Vagina (tissue), 2 donors: Measurements from ENCODE around the gene C11orf87. TPM values are rescaled to one million over a fixed set of nuclear protein-coding genes. Genes with fewer than 3 reads are reported as not detected.

Experiments used
- DNase-seq, 2 donors: peaks; one replicate each; pipeline ENCODE4 v3.0.0-alpha.2; 2017; ENCODE audit errors: extremely low spot score in 2 of 2
- H3K27ac ChIP-seq: fragments of 200-600 bp; sonication (generic); one replicate; pipeline ENCODE4 v1.5.1; 2019
- H3K27me3 ChIP-seq: fragments of 200-600 bp; sonication (generic); one replicate; pipeline ENCODE4 v1.5.1; 2019
- H3K36me3 ChIP-seq, 2 donors: fragments of 200-600 bp; sonication (generic); one replicate each; pipeline ENCODE4 v1.5.1; 2017 to 2019
- H3K4me1 ChIP-seq: fragments of 200-600 bp; sonication (generic); one replicate; pipeline ENCODE4 v1.5.1; 2019
- H3K4me3 ChIP-seq, 2 donors: fragments of 200-600 bp; sonication (generic); 1 replicate in 1 of 2; 2 replicates in 1 of 2; pipeline ENCODE4 v1.5.1; 2016 to 2019
- H3K9me3 ChIP-seq: fragments of 200-600 bp; sonication (generic); one replicate; pipeline ENCODE4 v1.5.1; 2019
- POLR2A ChIP-seq, 2 donors: fragments of 450-650 bp; IDR thresholded peaks; one replicate each; pipeline ENCODE4 v1.6.1; 2017; ENCODE audit warnings: antibody characterized with exemption in 2 of 2, mild to moderate bottlenecking in 2 of 2, moderate library complexity in 2 of 2
- POLR2AphosphoS5 ChIP-seq, 2 donors: sonication (generic); formaldehyde crosslinking; IDR thresholded peaks; one replicate each; pipeline ENCODE4 v1.9.0; 2017; ENCODE audit warnings: antibody characterized with exemption in 2 of 2, mild to moderate bottlenecking in 2 of 2, low read depth in 1 of 2; ENCODE audit not compliant: insufficient read depth in 1 of 2
- intact Hi-C: fragments of 100-400 bp; cut with DNase I; formaldehyde crosslinking; loops from one replicate; pipeline ENCODE4 v1.15.1; 2023
- total RNA-seq: library from RNA; depleted of rRNA; stranded (reverse); fragments of >200 nt; gene quantifications from one replicate; pipeline ENCODE4 v1.2.3, GENCODE V29; 2016
- TF ChIP-seq, protein P1 (sequence below), 3 experiments: fragments of 450-650 bp in 2 of 3; fragments of 200-600 bp in 1 of 3; sonication (generic) in 1 of 3; IDR thresholded peaks; one replicate each; pipeline ENCODE4 v1.5.1; 2017 to 2019; ENCODE audit warnings: antibody characterized with exemption in 3 of 3, mild to moderate bottlenecking in 2 of 3, moderate library complexity in 2 of 3

The C11orf87 gene
- total RNA-seq, 1 donor from 2014 or later, result not detected

DNA sequence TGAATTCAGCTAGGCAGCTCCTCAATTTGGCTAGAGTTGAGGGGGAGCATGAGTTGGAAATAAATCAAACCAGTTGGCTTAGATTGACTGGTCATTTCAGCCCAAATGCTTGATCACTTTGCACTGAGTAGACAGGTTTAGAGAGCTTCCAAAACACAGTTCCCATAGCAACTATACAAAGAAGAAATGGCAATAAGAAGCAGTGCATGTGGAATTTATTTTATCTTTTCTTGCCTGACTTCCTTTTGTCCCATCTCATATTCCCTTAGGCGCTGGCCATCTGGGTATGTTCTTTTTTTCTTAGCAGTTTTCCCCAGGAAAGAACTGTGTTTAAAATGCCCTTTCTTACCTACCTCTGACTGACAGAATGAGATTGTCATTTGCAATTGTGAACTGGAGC lies 38.7 kb upstream of the C11orf87 start:
- TF ChIP-seq POLR2A (IDR thresholded peaks at IDR 0.05) (no peak), POLR2AphosphoS5 (IDR thresholded peaks at IDR 0.05; ENCODE audit: insufficient read depth in 1 of 2, low read depth in 1 of 2) (no peak)
- TF ChIP-seq, protein P1, sequence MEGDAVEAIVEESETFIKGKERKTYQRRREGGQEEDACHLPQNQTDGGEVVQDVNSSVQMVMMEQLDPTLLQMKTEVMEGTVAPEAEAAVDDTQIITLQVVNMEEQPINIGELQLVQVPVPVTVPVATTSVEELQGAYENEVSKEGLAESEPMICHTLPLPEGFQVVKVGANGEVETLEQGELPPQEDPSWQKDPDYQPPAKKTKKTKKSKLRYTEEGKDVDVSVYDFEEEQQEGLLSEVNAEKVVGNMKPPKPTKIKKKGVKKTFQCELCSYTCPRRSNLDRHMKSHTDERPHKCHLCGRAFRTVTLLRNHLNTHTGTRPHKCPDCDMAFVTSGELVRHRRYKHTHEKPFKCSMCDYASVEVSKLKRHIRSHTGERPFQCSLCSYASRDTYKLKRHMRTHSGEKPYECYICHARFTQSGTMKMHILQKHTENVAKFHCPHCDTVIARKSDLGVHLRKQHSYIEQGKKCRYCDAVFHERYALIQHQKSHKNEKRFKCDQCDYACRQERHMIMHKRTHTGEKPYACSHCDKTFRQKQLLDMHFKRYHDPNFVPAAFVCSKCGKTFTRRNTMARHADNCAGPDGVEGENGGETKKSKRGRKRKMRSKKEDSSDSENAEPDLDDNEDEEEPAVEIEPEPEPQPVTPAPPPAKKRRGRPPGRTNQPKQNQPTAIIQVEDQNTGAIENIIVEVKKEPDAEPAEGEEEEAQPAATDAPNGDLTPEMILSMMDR (IDR thresholded peaks at IDR 0.05), result no peak
- Histone ChIP-seq H3K27ac (no peak overlapping the region), H3K4me1 (no peaks in the 10 kb centered on the region), H3K4me3 (no peak overlapping the region), H3K27me3 (no peaks in the 10 kb centered on the region), H3K9me3 (no peaks in the 10 kb centered on the region), H3K36me3 (no peaks in the 10 kb centered on the region)
- intact Hi-C loops, result no loop called here
- no peak for DNase-seq

DNA sequence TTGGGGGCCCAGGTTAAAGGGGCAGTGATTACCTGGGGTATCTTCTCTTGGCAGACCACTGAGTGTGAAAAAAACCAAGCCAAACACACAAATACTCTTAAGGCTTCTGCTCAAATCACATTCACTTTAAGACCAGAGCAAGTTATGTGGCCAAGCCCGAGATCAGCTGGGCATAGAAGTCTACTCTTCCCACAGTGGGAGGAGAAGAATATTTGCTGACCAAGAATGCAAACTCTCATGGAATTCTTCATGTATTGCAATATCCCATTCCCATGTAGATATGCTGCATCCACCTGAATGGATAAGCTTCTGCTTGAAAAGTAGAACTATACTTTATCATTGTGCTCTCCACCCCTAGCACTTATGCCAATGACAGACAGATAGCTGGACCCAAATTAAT lies 37.1 kb upstream of the C11orf87 start:
- no peaks in the 10 kb centered on the region for H3K27me3 ChIP-seq
- H3K36me3 ChIP-seq, result no peaks in the 10 kb centered on the region
- H3K27ac ChIP-seq, result no peak overlapping the region
- no peak overlapping the region for H3K4me3 ChIP-seq
- no peaks in the 10 kb centered on the region for H3K9me3 ChIP-seq
- TF ChIP-seq, protein P1 (IDR thresholded peaks at IDR 0.05), result no peak
- TF ChIP-seq POLR2AphosphoS5 (IDR thresholded peaks at IDR 0.05; ENCODE audit: insufficient read depth in 1 of 2, low read depth in 1 of 2) (no peak), POLR2A (IDR thresholded peaks at IDR 0.05) (no peak)
- DNase-seq, result no peak
- intact Hi-C loops, result no loop called here
- no peaks in the 10 kb centered on the region for H3K4me1 ChIP-seq

DNA sequence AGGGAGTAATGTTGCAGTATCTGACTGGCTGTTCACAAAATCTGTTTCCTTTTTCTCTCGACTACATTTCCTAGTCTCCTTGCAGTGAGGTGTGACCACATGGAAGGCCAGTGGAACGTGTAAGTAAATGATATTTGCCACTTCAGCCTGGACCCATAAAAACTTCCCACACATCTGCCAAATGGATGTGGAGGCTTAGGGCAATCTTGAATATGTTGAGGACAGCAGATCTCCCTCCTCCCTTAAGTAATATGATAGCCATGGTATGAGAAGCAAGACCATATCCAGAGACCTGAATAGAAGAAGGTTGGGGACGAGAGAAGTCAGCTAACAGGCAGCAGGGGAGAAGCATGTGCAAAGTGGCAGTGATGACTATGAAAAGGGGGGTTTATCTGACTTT lies 33.0 kb upstream of the C11orf87 start:
- intact Hi-C loops, result no loop called here

DNA sequence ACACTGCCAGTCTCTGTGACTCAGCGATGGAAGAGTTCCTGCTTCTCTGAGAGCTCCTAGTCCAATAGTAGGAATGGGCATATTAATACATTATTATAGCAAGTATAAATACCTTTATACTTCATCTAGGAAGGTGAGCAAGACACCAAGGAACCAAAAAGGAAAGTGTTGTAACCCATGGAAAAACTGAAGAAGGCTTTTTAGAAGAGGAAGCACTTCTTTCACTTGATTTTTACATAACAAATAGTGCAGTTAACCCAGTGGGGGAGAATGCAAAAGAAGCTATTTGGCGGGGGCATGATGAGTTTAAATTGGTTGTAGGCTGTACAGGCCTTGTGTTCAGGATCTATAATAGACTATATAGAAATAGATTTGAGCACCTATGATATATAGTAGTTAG lies 31.2 kb upstream of the C11orf87 start:
- H3K36me3 ChIP-seq, result no peaks in the 10 kb centered on the region
- no peaks in the 10 kb centered on the region for H3K4me1 ChIP-seq
- intact Hi-C loops, result no loop called here
- no peaks in the 10 kb centered on the region for H3K9me3 ChIP-seq
- H3K27ac ChIP-seq, result no peak overlapping the region
- no peaks in the 10 kb centered on the region for H3K27me3 ChIP-seq
- H3K4me3 ChIP-seq, result no peak overlapping the region
- no peak for DNase-seq
- no peak for TF ChIP-seq POLR2A (IDR thresholded peaks at IDR 0.05)
- no peak for TF ChIP-seq POLR2AphosphoS5 (IDR thresholded peaks at IDR 0.05; ENCODE audit: insufficient read depth in 1 of 2, low read depth in 1 of 2)
- TF ChIP-seq, protein P1 (IDR thresholded peaks at IDR 0.05), result no peak

More for the DNA sequence above, 33.0 kb upstream of the C11orf87 start:
- no peak for TF ChIP-seq POLR2AphosphoS5 (IDR thresholded peaks at IDR 0.05; ENCODE audit: insufficient read depth in 1 of 2, low read depth in 1 of 2)
- TF ChIP-seq, protein P1 (IDR thresholded peaks at IDR 0.05), result no peak
- TF ChIP-seq POLR2A (IDR thresholded peaks at IDR 0.05), result no peak
- no peak for DNase-seq
- Histone ChIP-seq H3K36me3 (no peaks in the 10 kb centered on the region), H3K27ac (no peak overlapping the region), H3K4me3 (no peak overlapping the region), H3K4me1 (no peaks in the 10 kb centered on the region), H3K9me3 (no peaks in the 10 kb centered on the region), H3K27me3 (no peaks in the 10 kb centered on the region)

DNA sequence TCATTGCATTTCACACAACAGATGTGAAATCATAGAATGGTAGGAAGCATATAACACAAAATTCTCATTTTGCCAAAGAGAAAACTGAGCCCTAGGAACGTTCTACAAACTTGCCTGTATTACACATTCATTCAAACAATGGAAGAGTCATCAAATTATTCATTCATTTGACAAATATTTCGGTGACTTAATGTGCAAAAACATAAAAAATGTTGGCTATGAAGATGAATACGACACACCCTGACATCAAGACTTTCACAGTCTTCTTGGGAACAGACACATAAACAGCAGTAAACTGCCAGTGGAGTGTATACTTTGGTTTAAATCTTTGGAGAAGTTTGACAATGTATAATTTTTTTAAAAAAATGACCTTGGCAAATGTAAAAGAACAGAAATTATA lies 20.4 kb upstream of the C11orf87 start:
- intact Hi-C loops, result no loop called here
- H3K27me3 ChIP-seq, result no peaks in the 10 kb centered on the region
- TF ChIP-seq POLR2AphosphoS5 (IDR thresholded peaks at IDR 0.05; ENCODE audit: insufficient read depth in 1 of 2, low read depth in 1 of 2) (no peak), POLR2A (IDR thresholded peaks at IDR 0.05) (no peak)
- TF ChIP-seq, protein P1 (IDR thresholded peaks at IDR 0.05), result no peak
- no peak for DNase-seq
- no peak overlapping the region for H3K27ac ChIP-seq
- no peaks in the 10 kb centered on the region for H3K4me1 ChIP-seq
- no peak overlapping the region for H3K4me3 ChIP-seq
- no peaks in the 10 kb centered on the region for H3K9me3 ChIP-seq
- H3K36me3 ChIP-seq, result no peaks in the 10 kb centered on the region
